GM19463 (cell line): ENCODE measurements around the gene NPB.
A peak's percentile ranks its signal among the peaks of the same experiment; 100 is the strongest.

Experiments
- ATAC-seq: cut with Tn5 transposase; IDR thresholded peaks from one replicate; pipeline ENCODE4 v1.9.1; 2021; ENCODE audit warnings: mild to moderate bottlenecking, moderate library complexity; ENCODE audit not compliant: unreplicated experiment

The NPB gene

GRCh38 chr17:81923302-81924260 lies 21.5 kb downstream of the NPB start:
- ATAC-seq: no peak

DNA sequence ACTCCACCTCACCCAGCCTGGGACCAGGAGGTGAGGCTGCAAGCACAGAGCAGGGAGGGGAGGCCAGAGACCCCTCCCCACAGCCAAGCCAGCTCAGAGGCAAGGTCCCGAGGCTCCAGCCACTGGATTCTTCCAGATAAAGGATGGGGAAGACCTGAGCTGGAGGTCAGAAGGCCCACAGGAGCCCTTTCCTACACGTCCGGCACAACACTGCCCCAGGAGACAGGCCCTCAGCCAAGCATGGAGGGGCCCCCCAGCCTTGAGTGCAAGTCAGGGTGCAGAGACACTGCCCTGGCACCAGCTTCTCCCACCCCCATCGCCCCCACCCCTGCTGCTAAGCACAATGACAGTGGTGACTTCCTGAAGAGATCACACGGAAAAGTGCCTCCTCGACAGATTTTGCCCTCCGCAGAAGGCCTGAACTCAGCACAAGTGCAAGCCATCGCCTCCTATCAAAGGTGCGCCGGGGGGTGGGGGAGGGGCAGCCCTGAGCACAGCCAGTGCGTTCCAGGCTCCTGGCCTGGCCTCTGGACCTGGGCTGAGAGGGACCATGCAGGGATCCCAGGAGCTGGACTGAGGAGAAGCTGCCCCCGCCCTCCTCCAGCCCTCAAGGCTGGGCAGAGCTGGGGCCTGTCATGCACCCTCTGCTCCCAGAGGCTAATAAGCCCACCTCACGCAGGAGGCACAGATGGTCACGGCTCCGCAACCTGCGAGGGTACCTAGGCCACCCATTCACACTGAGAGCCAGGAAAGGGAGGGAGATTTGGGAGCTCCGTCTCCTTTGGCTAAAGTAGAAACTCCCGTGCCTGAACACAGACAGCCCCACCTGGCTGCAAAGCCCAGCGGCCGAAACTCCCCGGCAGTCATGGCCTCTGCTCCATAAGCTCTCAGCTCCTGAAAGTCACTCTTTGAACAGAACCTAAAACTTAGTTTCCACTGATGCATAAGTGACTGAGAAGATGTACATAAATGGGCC lies 22.8 kb downstream of the NPB start:
- no peak for ATAC-seq

- ATAC-seq: no peak
Observed at GRCh38 chr17:81925860-81926450, 23.9 kb downstream of the NPB start.

DNA sequence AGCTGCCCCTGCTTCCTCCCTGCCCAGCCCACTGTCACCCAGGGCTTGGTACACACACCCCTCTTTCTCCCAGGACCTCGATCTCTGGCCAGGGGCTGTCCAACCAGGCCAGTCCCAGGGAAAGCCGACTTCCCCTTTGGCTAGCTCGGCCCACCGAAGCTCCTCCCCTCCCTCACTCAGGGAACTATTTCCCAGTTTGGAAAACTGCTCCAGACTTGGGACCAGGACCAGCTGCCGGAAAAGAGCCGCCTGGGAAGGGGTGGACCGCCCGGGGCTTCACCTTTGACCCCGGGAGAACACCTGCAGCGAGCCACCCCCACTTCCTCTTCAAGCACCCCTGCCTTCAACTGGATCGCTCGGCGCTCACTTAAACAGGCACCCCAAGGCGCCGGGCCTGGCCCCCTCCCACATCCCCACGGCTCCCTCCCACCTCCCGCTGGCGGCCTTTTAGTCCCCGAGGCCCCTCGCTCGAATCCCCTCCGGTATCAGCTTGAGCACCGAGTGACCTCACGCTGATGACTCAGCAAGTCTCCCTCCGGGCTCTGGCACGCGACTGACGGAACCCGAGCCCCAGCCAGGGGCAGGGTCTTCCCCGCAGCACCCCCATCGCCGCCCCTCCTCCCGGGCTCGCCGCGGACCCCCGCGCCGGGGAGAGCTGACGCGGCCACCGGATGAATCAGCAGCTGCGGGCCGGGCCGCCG lies 24.6 kb downstream of the NPB start:
- no peak for ATAC-seq

DNA sequence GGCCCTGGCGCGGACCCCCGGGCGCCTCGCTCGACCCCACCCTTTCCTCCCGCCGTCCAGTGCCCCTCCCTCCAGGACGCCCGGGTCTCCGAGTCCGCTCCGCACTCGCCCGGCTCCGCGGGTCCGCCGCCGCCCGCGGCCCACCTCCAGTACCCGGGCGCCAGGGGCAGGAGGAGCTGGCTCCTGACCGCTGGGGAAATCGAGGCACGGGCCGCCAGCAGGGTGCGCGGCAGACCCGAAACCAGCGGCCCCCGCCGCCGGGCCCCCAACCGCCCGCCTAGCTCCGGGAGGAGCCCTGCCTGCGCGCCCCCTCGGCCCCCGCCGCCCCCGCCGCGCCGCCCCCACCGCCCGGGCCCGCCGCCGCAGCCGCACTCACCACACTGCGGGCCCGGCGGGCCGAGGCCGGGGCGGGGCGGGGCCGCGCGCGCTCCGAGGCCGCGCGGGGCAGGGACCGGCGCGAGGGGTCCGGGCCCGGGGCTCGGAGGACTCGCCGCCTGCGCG lies 25.2 kb downstream of the NPB start:
- no peak for ATAC-seq

DNA sequence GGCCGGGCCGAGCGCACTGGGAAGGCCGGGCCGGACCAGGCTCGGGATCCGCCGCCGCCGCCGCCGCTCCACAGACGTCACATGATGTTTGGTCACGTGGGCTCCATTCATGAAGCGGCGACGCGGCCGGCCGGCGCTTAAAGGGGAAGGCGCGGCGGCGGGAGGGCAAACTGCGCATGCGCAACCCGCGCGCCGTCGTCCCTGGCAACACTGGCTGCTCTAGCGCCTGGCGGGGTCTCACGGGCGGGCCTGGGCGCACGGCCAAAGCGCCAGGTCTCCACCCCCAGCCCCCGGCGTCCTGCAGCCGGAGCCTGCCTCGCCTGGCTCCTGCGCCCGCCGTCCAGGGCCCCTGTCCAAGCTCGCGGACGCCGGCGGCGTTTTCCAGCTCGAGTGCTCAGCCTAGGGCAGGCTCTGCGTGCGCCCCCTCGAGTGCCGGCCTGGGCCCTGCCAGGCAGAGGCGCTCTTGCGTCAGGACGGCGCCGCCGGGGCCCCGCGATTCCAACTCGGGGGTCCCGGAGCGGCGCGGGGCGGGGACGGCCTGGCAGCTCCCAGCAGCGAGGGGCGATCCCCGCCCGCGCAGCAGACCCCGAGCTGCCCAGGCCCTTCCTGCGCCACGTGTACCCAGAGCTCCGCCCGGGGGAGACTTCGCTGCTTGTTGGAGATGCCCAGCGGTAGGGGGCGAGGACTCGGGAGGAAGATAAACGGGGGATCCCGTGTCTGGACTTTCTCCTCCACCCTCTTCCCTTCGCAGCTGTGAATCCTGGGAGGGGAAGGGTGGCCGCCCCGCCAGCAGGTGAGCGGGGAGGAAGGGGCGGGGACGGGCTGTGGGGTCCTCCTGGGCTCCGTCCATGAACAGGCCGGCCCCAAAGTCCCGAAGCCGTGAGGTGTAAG lies 25.9 kb downstream of the NPB start, which contains the start of gene MAFG:
Gene MAFG (minus strand): TSS at position 83 of the 891 bp plus-strand sequence. CDS start 4,550 bp downstream, outside the sequence.
- ATAC-seq: peak; percentile 57

DNA sequence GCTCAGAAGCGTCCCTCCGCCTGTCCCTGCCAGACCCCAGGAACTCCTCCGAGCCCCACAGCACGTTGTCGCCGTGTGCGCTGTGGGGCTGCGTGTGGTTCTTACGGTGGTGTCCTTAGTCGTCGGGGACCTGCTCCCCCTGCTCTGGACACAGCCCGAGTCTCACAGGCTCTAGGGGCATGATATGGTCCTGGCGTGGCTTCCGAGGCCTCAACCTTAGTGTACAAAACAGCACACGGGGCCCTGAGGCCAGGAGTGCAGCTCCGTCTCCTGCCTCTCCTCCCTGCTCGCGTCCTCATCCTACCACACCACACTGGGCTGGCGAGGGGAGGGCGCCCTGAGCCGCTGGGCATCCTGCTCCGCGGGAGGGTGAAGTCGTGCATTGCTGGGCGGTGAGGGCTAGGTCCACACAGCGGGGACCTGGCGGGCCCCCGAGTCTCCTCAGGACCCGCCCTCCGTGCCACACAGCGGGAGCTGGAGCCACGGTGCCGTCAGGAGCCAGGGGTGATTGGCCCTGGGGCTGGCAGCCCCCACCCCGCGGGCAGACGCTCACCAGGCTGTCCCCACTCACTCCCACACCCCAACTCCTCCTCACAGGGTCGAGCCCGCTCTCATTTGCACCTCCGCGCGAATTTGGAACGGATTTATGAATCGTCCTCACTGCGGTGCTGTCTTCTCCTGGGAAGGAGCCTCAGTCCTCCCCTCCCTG lies 26.7 kb downstream of the NPB start:
- ATAC-seq: no peak

GRCh38 chr17:81929253-81930141 lies 27.5 kb downstream of the NPB start:
- no peak for ATAC-seq

GRCh38 chr17:81930142-81931125 lies 28.4 kb downstream of the NPB start:
- ATAC-seq: no peak

GRCh38 chr17:81931189-81931556 lies 29.1 kb downstream of the NPB start:
- ATAC-seq: no peak

DNA sequence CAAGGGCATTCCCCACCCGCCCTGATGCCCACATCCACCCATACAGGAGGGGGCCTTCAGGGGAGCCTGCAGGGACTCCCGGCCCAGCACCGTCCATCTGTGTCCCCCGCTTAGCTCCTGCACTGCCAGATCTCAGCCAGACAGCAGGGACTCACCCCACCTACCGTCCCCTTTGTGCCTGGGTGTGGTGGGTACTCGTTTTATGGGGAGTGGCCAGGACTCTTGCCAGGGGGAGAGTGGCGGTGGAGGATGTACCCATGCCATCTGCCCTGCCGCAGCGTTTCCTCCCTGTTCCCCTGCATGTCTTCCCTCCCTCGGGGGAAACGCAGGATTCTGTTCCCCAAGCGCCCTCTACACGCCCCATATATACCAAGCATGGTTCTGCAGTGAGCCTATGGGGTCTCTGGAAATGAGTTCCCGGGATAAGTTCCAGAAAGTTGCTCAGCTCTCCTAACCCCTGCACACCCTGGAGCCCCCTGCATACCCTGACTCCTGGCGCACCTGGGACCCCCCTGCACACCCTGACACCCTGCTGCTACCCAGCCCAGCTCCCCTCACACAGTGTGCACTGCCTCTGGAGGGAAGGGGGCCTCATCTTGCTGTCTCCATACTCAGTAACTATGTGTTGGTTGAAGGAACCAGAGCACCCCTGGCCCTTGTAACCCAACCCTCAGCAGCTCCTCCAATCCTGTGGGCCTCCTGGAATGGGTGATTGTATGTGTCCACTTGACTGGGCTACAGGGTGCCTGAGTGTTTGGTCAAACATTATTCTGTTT lies 29.7 kb downstream of the NPB start:
- no peak for ATAC-seq

DNA sequence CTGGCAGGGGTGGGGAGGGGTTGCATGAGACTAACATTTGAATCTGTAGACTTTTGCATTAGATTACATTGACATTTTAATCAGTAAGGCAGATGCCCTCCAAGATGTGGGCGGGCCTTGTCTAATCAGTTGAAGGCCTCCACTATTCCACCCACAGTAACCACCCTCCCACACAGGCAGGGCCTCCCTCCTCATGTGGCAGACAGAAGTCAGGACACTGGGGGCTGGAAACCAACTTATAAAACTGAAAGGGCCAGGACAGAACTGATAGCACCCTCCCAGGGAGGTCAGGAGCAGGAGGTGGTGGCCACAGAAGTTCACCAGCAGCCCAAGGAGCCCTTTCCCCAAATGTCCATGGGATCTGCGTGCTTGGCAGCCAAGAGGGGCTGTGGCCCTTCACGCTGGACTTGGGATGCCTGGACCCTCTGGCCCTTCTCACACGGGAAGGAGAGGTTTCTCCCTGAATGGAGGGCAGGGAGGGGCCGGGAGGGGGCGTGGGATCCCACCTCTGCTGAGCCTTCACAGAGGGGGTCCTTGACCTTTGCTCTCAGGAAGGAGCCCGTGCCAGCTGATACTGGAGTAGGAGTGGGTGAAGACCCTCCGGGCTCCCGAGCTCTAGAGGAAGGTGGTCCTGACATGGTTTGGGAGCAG lies 30.4 kb downstream of the NPB start:
- no peak for ATAC-seq

DNA sequence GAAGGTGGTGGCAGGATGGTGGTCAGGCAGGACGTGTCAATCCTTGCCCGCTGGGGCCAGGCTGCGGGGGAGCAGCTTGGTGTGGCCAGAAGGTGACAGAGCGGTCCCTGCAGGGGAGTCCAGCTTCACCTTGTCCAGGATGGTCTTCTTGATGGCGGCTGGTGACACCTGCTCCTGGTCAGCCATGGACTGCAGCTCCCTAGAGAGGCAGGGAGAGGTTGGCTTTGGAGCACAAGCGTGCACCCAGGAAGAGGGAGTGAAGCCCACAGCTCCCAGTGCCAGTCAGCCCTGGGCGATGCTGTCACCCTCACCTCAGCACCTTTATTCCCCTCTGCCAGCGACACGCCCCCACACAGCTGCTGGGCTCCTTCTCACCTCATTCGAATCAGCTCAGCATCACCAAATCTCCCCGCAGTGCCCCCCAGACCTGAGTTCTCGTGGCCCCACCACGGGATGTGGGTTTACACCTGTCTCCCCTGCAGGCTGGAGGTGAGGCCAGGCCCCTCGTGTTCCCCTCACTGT lies 31.2 kb downstream of the NPB start:
- ATAC-seq: no peak

DNA sequence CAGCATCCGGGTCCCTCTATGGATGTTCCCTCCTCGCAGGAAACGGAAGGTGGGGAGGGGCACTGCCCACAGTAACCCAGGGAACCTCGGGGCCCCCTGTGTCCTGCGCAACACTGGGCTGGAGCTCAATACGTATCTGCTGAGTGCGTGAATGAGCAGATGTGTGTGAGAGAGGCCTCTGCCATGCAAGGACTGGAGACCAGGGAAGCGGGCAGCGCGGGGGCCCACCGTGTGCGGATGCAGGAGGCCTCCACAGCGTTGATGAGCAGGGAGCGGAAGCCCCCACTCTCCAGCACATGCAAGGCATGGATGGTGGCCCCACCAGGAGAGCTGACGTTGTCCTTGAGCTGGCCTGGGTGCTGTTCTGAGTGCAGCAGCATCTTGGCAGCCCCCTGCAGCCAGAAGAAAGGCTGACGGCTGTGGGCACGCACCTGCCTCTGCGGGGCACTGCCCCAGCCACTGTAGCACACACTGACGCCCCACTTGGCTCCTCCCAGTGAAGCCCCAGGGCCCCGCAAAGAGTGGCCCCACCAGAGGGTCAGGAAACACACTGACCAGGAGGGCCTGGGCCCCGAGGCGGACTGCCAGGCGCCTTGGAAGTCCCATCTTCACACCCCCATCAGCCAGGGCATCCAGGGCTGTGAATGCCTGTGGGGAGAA lies 32.2 kb downstream of the NPB start:
- no peak for ATAC-seq
